Measurements from ENCODE around the gene P3H1.
"Not testable (repeated sequence)": the region's sequence is repeated elsewhere in the genome, so short reads cannot be mapped to it uniquely, and the experiment has no call there.

Gene P3H1

DNA sequence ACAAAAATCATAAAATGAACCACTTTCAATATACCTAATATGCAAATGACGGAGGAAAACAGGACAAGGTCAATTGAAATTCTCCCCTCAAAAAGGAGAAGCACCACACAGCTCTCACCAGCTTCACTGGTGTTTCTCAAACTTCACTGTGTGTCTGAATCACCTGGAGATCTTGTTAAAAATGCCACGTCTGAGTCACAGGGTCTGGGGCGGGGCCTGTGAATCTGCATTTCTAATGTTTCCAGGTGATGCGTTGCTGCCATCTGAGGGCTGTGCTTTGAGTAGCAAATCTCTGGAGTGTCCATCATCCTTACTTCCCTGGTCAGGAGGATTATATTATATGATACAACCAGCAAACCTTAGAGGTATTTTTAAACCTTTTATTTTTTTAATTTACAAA lies 35.8 kb downstream of the P3H1 start:
- no peak for DNase-seq (ENCODE audit: low read depth)

DNA sequence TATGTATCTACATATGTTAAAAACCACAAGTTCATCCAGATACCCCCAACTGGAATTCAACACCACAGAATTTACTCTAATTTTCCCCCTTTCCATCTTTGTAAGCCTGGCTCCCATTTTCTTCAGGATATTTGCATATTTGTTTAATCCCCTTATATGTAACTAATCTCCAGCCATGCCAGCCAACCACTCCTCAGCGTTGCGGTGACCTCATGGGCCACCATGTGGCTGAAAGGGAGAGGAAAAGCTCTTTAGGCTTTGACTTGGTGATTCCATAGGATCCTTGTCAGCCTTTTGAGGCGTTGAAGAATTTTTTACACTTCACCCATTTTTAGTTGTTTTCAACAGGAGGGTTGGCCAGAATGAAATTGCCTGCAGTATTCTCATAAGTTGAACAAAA lies 36.8 kb downstream of the P3H1 start:
- no peak for DNase-seq (ENCODE audit: low read depth)

DNA sequence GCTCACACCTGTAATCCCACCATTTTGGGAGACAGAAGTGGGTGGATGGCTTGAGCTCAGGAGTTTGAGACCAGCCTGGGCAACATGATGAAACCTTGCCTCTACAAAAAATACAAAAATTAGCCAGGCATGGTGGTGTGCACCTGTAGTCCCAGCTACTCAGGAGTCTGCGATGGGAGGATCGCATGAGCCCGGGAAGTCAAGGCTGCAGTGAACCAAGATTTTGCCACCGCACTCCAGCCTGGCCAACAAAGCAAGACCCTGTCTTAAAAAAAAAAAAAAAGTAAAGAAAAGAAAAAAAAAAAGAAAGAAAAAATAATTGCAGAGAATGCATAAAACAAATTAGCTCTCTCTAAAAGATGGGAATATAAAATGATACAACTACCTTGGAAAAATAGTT lies 41.0 kb downstream of the P3H1 start:
- DNase-seq (ENCODE audit: low read depth) = not testable (repeated sequence)

DNA sequence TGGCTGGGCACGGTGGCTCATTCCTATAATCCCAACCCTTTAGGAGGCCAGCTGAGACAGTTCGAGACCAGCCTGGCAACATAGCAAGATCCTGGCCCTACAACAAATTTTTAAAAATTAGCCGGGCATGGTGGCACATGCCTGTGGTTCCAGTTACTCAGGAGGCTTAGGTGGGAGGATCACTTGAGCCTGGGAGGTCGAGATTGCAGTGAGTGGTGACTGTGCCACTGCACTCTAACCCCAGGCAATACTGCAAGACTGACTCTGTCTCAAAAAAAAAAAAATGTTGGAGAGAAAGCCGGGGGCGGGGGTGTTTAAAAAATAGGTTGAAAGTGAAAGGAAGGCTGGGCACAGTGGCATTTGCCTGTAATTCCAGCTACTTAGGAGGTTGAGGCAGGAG lies 43.3 kb downstream of the P3H1 start:
- no peak for DNase-seq (ENCODE audit: low read depth)

DNA sequence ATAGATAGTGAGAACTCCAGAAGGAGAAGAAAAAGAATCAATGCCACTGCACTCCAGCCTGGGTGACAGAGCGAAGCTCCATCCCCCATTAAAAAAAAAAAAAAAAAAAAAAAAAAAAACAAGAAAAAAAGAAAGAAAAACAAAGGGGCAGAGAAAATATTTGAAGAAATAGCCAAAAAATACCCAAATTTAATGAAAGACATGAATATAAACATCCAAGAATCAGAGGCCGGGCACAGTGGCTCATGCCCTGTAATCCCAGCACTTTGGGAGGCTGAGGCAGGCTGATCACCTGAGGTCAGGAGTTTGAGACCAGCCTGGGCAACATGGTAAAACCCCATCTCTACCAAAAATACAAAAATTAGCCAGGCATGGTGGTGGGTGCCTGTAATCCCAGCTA lies 44.4 kb downstream of the P3H1 start:
- DNase-seq (ENCODE audit: low read depth) = not testable (repeated sequence)

DNA sequence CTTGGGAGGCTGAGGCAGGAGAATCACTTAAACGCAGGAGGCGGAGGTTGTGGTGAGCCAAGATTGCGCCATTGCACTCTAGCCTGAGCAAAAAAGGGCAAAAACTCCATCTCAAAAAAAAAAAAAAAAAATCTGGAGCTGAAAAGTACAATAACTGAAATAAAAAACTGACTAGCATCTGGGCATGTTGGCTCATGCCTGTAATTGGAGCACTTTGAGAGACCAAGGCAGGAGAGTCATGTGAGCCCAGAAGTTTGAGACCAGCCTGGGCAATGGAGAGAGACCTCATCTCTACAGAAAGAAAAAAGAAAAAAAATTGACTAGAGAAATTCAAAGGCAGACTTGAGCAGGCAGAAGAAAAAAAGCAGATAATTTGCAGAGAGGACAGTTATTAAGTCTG lies 44.9 kb downstream of the P3H1 start:
- no peak for DNase-seq (ENCODE audit: low read depth)

DNA sequence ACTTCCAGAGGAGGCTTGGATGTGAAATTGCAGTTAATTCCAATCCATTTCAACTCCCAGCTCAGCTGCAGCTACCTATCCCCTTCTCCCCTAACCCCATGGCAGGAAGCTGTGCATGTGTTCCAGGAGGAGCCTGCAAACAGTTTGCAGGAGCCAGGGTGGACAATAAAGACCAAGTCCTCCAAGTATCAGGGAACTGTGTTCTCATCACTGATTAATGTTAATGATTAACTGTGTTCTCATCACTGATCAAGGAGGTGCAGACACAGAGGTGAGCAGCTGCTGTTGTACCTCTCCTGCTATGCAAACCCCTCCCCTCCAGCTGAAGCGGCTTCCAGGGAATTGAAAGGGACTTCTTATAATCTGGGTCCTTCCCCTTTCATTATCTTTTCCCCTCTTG lies 46.0 kb downstream of the P3H1 start:
- DNase-seq (ENCODE audit: low read depth) = no peak

DNA sequence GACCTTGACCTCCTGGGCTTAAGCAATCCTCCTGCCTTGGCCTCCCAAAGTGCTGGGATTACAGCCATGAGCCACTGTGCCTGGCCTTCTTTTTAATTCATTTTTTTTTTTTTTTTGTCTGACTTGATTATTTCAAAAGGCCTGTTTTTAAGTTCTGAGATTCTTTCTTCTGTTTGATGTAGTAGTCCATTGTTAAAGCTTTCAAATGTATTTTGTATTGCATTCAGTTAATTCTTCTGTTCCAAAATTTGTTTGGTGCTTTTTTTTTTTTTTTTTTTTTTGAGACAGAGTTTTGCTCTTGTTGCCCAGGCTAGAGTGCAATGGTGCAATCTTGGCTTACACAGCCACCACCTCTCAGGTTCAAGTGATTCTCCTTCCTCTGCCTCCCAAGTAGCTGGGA lies 52.4 kb downstream of the P3H1 start:
- not testable (repeated sequence) for DNase-seq (ENCODE audit: low read depth)

DNA sequence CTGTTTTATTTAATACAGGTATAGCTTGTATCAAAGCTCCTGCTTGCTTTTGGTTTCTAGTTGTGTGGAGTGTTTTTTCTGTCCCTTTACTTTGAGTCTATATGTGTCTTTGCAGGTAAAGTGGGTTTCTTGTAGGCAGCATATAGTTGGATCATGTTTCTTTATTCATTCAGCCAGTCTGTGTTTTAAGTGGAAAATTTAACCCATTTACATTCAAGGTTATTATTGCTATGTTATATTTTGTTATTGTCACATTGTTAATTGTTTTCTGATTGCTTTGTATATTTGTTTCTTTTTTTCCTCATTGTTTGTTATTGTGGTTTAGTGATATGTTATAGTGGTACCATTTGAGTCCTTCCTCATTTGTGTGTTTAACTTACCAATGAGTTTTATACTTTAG lies 53.5 kb downstream of the P3H1 start:
- DNase-seq (ENCODE audit: low read depth) = no peak

DNA sequence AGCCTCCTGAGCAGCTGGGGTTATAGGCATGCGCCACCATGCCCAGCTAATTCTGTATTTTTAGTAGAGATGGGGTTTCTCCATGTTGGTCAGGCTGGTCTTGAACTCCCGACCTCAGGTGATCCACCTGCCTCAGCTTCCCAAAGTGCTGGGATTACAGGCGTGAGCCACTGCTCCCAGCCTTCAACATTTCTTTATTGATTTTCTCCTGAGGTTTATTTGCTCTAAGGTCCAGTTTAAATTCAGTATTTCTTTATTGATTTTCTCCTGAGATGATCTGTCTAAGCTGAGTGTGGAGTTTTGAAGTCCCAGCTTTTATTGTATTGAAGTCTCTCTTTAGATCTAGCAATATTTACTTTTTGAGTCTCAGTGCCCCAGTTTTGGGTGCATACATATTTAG lies 54.0 kb downstream of the P3H1 start:
- DNase-seq (ENCODE audit: low read depth) = not testable (repeated sequence)

DNA sequence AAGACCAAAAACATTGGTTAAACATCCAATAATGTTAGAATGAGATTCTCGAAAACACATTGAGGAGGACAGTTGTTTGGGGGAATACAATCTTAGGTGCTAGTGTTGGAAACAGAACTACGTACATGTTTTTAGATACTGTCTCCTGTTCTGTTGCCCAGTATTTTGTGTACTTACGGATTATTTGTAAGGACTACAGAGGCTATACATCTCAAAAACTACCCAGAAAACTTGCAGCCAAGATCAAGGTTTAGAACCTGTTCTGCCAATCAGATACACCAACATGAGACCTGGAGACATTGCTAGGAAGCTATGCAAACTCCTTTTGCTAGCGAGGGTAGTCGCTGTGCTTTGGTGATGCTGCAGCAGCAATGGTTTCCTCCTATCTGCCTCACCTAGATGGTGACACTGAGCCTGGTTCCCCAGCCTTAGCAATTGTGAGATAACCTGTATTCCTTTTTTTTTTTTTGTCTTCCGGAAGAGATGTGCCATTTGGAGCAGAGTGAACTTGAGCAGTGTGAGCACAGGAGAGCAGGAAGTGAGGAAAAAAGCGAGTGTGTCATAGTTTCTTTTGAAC lies 62.9 kb downstream of the P3H1 start:
- DNase-seq (ENCODE audit: low read depth) = no peak

DNA sequence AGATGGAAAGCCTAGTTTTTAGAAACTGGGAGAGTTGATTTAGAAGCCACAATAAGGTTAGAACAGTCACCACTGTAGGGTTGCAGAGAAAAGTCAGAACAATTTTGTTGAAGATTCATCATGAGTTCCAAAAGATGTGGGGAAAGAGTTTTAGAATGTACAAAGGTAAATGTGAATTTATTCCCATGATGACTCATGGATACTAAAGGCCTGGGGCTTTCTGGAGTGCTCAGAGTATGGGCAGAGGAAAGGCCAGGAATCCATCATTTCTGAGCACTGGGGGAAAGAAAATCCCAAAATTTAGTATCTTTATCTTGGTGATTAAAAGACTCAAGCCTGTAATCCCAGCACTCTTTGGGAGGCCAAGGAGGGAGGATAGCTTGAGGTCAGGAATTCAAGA lies 66.8 kb downstream of the P3H1 start:
- no peak for DNase-seq (ENCODE audit: low read depth)

DNA sequence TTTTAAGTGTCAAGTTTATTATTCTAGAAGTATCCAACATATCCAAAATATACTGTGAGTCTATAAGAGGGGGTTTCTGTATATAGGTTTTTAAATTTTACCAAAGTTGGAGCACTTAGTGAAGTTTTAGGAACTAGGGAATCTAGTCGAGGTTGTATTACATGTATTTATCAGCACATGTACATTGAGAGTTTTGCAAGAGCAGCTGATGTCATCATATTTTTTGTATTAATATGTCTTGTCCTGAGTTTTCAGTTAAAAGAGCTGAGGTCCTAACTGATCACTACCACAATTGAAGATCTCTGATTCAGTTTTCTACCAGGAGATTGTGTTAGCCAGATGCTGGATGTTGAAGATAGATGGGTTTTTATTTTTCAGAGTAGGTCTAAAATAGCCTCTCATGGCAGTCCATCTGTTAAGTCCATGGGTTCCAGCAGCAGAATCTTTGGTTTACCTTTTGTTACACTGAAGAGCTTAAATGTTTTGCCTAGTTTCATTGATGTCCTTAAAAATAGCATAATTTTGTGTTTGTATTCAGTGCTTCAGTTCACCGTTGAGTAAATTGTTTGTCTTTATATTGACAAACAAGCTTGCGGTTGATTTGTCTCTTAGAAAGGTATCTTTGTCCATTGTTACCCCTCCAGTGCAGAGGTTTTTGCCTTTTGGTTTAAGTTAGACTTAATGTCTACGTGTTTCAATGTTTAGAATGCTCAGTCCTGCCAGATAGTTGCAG lies 68.6 kb downstream of the P3H1 start:
- DNase-seq (ENCODE audit: low read depth) = no peak
